AG20443 (cell line): ENCODE measurements around the gene B3GNT9.
A peak's percentile ranks its signal among the peaks of the same experiment; 100 is the strongest.

Experiments used
- DNase-seq: peaks from one replicate; pipeline ENCODE4 v3.0.0; 2012; ENCODE audit warnings: low spot score, mixed read lengths

B3GNT9 gene

DNA sequence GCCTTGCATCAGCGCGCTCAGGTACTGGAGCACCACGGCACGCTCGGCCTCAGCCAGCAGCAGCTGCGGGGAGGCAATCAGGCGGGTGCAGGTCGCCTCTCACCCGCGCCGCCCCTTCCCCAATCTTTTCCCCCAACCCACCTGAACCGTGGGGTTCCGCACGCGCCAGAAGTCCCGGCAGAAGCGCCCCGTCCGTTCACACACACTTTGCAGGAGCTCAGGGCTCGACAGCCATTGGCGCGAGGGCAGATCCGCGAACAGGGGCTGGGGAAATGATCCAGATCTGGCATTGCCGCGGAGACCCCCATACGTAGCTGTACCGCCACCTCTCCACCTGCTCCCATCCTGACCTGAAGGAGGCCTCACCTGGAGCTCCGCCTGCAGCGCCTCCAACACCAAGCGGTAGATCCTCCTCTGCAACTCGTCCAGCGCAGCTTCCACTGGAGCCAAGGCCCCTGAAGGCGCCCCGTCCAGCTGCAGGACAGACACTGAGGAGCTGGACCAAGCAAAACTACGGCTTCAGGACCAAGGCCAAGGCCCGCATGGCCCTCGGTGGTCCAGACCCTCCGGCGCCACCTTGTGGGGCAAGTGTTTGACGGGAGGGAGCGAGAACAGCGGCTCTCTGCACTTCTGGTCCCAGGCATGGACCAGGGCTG is 34.3 kb upstream of the B3GNT9 start:
- peak; percentile 87 for DNase-seq

DNA sequence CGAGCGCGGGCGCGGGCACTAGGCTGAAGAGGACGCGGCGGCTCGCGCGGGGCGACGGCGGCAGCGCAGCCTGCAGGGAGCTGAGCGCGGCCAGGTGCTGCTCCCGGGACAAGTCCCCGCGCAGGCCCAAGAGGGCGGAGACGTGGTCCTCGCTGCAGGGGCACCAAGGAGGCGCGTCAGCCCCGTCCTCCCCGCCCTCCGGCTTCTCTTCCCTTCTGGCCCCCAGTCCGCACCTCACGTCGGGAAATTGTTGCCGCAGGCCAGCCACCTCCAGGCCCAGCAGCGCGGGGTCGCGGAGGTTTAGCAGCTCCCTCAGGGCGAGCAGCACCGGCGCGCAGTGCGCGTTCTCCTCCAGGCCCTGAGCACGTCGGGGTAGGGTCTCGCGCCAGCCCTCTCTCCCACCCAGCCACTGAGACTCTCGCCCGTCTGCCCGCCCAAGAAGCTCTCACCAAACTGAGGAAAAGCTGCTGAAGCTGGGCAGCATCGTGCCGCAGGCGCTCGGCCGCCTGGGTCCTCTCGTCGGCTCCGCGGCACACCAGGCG is 33.7 kb upstream of the B3GNT9 start:
- DNase-seq = no peak

DNA sequence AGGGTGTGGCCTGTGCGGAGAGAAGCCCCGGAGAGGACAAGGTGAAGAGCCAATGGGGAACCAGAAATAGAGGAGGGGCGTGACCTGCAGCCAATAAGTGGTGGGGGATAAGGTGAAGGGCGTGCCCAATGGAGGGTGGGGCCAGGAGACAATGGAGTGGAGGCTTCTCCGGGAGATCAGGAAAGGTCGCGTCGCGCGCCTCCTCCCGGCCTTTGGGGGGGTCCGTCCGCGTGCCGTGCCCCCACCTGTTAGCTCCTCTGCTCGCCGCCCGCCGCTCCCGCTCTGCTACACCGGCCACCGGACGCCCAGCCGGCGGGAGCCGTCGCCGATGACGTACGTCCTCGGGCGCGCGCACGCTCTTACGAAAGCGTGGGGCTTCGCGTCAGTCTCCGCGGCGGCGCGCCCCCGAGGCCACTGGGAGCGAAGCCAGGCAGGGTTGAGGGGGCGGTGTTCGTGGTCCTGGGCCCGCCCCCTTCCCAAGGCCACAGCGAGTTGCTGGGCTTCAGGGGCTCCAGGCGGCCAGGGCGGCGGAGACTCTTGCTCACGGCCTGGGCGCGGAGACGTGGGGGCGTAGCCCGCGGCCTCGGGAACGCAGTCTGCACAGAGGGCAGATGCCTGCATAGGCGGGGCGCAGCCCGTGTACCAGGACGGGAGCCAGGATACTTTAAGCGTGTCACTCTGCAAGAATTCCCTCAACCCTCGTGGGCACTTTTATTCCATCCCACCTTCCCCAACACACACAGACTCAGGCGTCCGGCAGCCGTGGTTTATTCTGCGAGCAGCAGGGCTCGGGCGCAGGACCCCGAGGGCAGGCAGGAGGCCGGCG is 33.0 kb upstream of the B3GNT9 start, which contains the start of gene MATCAP1:
Gene MATCAP1 (minus strand): TSS at position 337 of the 826 bp plus-strand sequence. CDS start 3,353 bp downstream, outside the sequence.
- DNase-seq = peak; percentile 98

DNA sequence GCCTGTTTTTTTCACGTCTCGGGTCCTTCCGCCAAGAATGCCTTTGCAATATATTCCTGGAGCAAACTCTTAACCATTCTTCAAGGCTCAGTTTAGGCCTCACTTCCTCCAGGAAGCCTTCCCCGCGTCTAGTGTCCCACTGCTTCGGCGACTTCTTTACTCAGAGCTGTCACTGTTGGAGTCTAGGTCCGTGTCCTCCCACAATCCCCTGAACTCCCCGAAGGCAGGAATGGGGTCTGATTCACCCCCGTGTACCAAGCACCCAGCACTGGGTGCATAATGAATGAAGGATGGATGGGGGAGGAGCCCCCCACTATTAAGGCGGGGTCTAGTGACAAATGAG is 32.5 kb upstream of the B3GNT9 start:
- DNase-seq = no peak

DNA sequence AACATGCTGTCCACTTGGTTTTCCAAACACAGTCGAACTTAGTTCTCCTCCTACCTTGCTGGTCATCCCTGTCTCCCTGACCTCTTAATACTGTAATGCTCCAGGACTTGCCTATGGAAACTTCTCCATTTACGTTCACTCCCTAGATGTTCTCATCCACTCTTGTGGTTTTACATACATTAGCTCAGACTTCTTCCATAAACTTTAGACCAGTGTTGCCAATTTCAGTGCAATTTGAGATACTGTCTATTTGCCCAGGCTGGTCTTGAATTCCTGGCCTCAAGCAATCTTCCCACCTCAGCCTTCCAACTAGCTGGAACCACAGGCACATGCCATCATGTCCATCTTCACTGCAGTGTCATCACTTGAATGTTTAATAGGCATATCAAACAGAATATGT is 31.5 kb upstream of the B3GNT9 start:
- no peak for DNase-seq

DNA sequence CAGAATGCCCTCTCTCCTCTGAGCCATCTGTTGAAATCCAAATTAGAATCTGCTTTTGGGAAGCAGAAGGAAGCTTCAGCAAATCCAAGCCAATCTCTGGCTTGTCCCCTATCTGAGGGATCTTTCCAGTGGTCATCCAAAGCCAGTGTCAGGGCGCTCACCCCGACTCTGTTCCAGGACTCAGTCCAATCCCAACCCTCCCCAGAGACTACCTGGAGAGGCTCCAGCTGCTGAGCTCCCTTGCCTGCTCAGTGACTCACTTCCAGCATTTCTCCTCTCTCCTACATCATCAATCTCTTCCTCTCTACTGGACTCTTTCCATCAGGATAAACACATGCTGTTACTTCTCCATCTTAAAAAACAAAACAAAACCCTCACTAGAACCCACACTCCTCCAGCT is 30.5 kb upstream of the B3GNT9 start:
- peak; percentile 48 for DNase-seq

DNA sequence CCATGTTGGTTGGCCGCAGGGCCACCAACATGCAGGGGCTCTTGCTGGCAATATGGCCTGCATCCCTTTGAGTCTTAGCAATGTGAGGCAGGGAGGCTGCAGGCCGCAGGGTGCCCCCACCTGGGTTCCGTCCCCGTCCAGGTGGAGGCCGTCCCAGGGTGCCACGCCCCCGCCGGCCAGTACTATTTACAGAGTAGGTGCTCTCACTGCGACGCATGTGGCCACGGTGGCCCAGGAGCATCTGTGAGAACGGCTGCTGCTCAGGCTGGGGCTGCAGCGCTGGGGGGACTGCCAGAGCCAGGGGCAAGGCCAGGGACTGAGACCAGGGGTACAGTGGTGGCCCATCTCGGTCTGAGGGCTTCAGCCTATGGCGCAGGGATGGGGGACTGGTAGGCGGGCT is 29.4 kb upstream of the B3GNT9 start:
- no peak for DNase-seq

DNA sequence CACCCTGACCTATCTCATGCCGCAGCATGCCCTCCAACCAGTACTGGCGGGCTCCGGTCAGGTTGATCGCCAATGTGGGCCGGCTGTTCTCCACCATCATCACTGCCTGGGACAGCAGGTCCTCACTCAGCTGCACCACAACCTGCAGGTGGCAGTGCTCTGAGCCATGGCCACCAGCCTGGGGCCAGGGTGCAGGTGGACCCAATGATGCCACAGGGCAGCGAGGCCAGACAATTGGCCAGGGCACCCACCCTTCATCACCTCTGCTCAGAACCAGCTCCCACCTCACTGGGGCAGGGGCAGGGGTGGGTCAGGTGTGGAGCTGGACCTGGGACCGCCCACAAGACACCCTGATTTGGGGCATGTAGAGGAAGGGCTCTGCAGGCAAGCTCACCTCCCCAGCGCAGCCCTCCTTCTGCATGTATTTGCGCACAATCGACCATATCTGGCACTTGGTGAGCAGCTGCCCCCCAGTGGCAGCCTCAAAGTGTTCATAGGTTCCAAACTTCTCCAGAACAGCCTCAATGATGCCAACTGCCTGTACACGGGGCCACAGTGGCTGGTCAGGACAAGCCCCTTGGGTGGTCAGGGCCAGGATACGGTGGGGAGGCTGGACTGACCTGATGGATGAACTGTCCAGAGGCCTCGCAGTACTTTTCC is 28.8 kb upstream of the B3GNT9 start:
- no peak for DNase-seq

DNA sequence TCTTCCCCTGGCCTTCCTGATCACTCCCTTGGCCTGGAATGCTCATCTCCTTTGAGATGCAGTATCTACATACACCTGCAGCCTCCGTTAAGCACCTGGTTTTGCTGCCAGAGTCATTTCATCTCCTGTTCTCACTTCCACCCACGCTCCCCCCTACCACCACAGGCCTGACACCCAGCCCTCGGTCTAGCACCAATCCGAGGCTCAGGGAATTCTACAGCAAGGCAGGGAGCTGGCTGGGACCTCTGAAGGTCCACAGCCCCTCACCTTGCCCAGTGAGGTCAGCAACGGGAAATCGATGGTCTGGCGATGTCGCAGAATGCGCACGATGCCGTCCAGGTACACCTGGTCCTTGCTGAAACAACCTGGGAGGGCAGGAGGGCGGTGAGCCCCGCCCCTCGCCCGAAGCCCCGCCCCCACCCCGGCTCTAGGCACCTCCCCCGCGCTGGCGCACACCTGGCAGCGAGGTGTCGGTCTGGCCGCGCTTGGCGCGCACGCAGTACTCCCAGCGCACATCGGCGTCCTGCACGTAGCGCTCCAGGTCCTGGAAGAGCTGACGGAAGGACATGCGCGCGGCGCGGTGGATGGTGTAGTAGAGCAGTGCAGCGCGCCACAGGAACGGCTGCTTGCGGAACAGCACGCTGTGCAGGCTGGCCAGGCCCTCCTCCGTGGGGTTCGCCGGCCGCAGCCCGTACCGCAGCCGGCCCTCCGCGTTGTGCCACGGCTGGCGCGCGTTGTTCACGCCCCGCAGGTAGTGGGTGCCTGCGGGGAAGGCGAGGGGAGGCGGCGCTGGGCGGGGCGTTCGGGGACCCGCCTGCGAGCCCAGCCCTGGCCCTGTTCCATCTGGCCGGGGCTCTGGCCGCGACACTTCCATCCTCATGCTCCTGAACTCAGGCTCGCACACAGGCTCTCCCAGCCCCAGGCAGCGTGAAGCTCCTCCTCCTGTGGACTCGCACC is 27.2 kb upstream of the B3GNT9 start:
- DNase-seq = peak; percentile 72

DNA sequence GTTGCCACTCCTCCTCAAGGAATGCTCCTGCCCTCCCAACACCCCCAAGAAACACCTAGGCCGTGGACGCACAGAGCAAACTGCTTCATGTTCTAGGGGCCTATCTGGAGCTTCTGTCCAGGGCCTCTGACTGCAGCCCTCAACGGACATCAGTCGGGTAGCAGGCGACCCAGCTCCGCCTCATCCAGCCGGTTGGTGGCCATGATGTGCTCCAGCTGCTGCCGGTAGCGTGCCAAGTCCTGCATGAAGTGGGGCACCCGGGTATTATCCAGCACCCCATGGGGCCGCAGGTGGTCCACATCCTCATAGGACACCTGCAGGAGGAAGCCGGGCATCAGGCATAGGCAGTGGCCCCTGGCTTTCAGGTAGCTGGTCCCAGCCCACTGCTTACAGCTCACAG is 25.9 kb upstream of the B3GNT9 start:
- DNase-seq = no peak

DNA sequence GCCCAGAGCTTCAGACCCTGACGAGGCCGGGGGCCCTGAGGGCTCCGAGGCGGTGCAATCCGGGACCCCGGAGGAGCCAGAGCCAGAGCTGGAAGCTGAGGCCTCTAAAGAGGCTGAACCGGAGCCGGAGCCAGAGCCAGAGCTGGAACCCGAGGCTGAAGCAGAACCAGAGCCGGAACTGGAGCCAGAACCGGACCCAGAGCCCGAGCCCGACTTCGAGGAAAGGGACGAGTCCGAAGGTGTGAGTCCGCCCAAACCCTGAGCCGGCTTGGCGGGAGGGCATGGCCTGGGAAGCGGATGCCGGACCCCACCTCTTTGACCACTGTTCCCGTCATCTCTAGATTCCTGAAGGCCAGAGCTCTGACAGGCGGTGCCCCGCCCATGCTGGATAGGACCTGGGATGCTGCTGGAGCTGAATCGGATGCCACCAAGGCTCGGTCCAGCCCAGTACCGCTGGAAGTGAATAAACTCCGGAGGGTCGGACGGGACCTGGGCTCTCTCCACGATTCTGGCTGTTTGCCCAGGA is 24.0 kb upstream of the B3GNT9 start:
- no peak for DNase-seq

DNA sequence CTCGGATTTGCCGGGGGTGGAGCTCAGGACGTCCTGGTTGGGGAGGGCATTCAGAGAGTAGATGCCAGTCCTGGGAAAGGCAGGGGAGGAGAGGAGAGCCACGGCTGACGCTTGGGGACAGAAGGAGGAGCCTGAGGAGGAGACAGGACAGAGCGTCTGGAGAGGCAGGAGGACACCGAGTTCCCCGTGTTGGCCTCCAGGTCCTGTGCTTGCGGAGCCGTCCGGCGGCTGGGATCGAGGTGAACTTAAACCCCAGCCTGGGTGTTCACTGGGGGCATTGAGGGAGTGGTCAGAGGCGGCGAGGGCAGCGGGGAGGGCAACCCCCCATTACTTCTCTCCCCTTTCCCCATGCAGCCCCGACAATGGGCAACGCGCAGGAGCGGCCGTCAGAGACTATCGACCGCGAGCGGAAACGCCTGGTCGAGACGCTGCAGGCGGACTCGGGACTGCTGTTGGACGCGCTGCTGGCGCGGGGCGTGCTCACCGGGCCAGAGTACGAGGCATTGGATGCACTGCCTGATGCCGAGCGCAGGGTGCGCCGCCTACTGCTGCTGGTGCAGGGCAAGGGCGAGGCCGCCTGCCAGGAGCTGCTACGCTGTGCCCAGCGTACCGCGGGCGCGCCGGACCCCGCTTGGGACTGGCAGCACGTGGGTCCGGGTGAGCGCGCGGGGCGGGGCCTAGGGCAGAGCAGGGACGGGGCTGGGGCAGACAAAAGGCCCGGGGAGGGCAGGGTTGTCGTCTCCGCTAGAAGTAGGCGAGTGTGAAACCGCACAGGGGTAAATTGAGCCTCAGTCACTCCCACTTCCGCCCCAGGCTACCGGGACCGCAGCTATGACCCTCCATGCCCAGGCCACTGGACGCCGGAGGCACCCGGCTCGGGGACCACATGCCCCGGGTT is 23.3 kb upstream of the B3GNT9 start:
- peak; percentile 86 for DNase-seq

DNA sequence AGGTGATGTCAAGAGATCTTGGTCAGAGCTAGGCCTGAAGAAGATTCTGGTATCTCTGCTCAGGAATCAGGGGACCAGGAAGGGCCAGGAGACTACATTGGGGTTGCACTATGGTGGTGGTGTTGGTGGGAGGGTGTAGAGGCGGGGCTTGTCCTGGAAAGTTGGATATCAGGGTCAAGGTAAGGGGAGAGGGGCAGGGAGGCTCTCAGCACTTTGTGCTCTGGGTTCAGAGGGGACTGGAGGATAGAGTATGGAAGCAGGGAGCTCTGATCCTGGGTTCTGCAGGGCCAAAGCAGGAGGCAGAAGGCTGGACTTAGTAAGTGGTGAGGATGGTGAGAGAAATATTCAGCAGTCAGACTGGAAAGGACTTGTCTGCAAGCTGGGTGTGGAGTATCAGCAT is 22.5 kb upstream of the B3GNT9 start:
- no peak for DNase-seq

DNA sequence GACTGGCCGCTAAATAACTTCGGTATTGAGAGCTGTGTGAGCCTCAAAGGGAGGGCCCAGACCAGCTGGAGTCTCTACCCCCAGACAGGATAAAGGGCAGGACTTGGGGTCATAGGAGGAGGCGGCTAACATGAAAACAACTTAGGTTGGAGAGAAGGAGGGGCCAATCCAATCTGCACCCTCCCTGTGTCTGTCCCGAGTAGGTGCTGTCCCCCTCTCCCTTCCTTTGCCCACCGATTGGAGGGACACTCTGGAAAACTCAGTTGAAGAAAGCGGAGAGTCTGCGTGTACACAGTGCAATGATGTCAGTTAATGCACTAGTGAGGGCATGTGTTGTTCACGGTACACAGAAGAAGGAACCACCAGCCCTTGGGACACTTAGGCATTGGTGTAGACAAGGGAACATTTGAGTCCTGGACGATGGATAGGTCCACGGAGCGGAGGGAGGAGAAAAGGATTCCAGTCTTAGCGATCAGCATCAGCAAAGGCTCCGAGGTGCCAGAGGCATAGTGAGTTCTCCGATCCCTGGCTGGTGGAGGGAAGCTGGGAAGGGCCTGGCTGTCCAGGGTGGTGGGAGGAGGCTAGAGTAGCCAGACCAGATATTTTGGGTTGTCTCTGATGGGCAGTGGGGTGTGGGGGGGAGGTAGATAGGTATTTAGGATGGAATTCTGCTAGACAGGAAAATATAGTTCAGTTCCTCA is 20.3 kb upstream of the B3GNT9 start:
- no peak for DNase-seq

DNA sequence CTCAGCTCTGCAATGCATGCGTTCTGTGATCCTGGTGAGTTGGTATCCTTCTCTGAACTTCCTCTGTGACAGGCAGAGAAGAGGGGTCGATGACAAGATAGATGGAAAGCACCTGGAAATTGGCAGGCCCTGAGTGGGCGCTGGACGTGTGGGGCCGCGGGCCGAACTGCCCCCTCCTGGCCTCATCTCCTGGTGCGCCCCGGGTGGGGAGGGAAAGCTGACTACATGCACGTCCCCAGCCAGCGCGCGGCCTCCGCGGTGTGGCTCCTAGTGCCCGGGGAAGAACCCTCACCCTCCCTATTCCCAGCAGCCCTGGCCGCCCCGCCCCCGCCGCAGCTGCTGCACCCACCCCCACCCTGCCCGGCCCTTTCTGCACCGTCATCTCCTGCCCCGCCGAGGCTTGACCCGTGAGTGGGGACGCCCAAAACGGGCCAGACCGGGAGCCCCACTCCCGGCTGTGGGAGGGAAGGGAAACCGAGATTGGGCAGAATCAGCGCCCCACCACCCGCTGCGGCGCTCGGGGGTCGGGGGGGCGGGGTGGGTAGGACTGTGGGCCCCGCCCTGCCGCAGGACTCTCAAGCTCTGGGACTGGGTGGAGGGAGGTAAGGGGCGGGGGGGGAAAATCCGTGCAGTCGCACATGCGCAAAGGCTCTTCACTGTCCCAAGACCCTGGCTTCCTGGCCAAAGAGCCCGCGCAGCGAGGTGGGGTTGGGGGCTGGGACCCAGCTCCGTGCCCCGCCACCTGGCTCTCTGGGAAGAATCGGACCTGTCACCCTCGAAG is 19.6 kb upstream of the B3GNT9 start, which contains the start of gene NOL3:
Gene NOL3 (plus strand): TSS at position 371 of the 781 bp plus-strand sequence.
- peak; percentile 82 for DNase-seq

DNA sequence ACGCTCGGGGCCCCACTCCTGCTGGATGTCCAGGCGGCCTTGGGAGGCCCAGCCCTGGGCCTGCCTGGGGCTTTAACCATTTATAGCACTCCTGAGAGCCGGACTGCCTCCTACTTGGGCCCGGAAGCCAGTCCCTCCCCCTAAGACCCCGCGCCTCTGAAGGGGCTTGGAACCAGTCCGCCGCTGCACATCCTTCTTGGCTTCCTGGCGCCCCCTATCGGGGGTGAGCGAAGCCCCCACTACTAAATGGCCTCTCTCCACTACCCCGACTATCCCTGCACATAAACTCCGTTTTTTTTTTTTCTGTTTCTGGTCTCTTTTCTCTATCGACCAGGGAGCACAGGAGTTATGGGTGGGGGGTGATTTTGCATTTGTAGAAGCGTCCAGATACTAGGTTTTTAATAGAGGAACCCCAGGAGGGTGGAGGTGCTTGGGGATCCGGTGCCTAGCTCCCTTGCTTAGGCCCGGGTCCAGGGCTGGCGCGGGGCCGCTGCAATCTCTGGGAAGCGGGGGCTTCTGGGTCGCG is 18.9 kb upstream of the B3GNT9 start:
- no peak for DNase-seq

DNA sequence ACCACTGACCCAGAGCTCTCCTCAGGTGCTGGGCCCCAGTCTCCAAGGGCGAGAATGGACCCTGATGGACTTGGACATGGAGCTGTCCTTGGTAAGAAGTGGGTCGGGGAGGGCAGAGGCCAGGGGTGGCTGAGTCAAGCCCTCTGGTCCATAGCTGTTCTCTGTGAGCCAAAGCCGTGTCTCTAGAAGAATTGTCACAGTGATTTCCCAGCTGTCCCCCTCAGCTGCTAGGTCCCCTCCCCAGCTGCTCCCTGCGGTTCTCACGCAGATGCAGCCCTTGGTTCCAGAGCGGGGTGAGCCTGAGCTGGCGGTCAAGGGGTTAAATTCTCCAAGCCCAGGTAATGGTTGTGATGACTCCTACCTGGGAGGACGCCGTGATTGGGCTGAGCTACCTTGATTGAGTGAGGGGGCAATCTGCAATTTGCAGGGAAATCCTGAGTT is 18.2 kb upstream of the B3GNT9 start:
- DNase-seq = no peak

DNA sequence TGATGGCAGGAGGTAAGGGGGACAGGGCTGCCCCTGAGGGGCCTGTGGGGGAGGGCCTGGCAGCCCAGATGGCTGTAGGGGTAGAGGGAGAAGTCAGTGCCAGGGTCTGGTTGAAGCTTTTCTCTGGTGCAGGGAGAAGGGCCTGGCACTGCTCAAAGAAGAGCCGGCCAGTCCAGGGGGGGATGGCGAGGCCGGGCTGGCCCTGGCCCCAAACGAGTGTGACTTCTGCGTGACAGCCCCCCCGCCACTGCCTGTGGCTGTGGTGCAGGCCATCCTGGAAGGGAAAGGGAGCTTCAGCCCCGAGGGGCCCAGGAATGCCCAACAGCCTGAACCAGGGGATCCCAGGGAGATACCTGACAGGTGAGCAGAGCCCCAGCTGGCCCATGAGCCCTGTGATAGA is 16.8 kb upstream of the B3GNT9 start:
- DNase-seq = no peak
